GM18907 (cell line): ENCODE measurements around the gene AMER3.

Experiments used
- ATAC-seq: cut with Tn5 transposase; IDR thresholded peaks from one replicate; pipeline ENCODE4 v1.9.1; 2021; ENCODE audit warnings: mild to moderate bottlenecking, moderate library complexity; ENCODE audit not compliant: unreplicated experiment

AMER3 gene

DNA sequence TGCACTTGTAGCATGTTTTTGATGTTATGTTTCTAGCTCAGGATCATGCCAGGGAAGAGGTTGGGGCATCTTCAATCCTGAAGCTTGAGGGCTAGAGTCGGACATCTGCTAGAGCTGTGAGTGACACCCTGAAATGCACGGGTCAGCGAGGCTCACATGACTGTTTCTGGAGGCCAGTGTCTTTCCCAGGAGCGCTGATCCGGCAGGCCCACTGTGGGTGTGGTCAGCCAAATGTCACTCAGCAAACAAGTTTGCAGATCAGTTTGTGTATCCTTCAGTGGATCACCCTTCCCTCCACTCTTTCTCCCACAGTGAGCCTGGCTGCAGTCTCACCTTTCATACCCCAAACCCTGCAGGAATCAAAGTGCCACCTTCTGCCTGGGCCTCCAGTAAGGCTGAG lies 58.4 kb downstream of the AMER3 start:
- ATAC-seq = no peak

DNA sequence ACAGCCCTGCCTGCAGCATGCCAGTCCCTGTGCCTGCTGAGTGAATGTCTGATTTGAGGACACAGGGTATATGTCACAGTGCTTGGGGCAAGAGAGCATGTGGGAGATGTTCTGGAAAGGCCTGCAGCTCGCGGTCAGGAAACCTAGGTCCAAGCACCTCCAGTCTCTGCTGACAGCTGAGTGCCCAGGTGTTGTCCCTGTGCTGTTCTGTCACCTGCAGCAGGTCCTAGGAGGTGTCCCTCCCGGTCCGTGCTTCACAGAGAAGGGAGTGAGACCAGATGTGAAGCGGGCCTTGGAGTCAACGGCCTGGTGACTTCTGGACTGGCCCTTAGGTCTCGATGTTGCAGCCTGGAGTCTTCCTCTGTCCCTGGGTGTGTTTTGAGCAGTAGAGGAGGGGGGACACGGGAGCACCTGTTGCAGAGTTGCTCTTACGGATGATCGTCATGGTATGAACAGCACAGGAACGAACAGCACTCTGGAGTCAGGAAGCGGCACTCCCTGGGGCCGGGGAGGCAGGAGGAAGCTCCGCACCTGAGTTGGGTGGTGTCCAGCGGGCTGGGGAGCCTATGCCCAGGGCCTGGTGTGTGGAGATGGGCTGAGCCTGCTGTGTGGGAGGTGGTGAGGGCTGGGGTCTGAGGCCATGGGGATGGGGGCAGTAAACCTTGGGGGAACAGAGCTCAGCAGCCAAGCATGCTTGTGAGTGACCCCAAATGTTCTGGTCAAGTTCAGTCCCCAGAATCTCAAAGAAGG lies 59.8 kb downstream of the AMER3 start:
- no peak for ATAC-seq
